ENCODE results near the gene TCTA.

DNA sequence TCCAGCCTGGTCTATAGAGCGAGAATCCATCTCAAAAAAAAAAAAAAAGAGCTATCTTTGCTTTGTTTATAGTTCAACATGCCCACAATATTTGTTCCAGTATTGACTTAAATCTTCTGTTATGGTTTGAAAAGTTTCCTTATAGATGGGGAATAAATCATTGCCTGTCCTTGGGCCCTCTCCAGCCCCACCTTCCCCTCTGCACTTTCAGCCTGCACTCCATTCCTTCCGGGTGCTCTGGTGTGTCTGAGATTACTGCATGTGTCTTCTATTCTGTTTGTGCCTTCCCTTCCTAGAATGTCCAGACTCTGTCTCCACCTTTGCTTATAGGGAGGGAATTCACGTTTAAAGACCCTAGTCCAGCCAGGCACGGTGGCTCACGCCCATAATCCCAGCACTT is 28.8 kb upstream of the TCTA start:
- TF ChIP-seq, protein P1, sequence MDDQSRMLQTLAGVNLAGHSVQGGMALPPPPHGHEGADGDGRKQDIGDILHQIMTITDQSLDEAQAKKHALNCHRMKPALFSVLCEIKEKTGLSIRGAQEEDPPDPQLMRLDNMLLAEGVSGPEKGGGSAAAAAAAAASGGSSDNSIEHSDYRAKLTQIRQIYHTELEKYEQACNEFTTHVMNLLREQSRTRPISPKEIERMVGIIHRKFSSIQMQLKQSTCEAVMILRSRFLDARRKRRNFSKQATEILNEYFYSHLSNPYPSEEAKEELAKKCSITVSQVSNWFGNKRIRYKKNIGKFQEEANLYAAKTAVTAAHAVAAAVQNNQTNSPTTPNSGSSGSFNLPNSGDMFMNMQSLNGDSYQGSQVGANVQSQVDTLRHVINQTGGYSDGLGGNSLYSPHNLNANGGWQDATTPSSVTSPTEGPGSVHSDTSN (CRISPR knock-in tag; IDR thresholded peaks at IDR 0.05): no peak
- TF ChIP-seq TCF7L2 (IDR thresholded peaks at IDR 0.05; ENCODE audit: borderline replicate concordance, low read depth, low read length) (no peak), ZNF670 (tag by site-specific recombination; IDR thresholded peaks at IDR 0.05; ENCODE audit: low read depth) (no peak), KLF1 (tag by site-specific recombination; IDR thresholded peaks at IDR 0.05) (no peak), ZNF114 (tag by site-specific recombination; IDR thresholded peaks at IDR 0.05) (no peak), ZNF747 (tag by site-specific recombination; IDR thresholded peaks at IDR 0.05) (no peak), MYNN (tag by site-specific recombination; IDR thresholded peaks at IDR 0.05; ENCODE audit: borderline replicate concordance) (no peak), YY1 (tag by site-specific recombination; IDR thresholded peaks at IDR 0.05) (no peak)
- TF ChIP-seq, protein P2, sequence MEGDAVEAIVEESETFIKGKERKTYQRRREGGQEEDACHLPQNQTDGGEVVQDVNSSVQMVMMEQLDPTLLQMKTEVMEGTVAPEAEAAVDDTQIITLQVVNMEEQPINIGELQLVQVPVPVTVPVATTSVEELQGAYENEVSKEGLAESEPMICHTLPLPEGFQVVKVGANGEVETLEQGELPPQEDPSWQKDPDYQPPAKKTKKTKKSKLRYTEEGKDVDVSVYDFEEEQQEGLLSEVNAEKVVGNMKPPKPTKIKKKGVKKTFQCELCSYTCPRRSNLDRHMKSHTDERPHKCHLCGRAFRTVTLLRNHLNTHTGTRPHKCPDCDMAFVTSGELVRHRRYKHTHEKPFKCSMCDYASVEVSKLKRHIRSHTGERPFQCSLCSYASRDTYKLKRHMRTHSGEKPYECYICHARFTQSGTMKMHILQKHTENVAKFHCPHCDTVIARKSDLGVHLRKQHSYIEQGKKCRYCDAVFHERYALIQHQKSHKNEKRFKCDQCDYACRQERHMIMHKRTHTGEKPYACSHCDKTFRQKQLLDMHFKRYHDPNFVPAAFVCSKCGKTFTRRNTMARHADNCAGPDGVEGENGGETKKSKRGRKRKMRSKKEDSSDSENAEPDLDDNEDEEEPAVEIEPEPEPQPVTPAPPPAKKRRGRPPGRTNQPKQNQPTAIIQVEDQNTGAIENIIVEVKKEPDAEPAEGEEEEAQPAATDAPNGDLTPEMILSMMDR (tag by site-specific recombination; IDR thresholded peaks at IDR 0.05): no peak

Data from HEK293 (cell line).